GM19397 (cell line): ENCODE results near the gene UPP2.

ENCODE experiments used
- ATAC-seq: cut with Tn5 transposase; IDR thresholded peaks from one replicate; pipeline ENCODE4 v1.9.1; 2021; ENCODE audit warnings: mild to moderate bottlenecking, moderate library complexity; ENCODE audit not compliant: unreplicated experiment

The UPP2 gene

GRCh38 chr2:158103411-158104012 is 1.8 kb downstream of the UPP2 start:
- ATAC-seq: no peak

GRCh38 chr2:158104903-158105302 is 3.2 kb downstream of the UPP2 start:
- no peak for ATAC-seq

GRCh38 chr2:158112992-158113391 is 11.3 kb downstream of the UPP2 start:
- no peak for ATAC-seq

- no peak for ATAC-seq
Observed at GRCh38 chr2:158113741-158114295, 12.1 kb downstream of the UPP2 start.

- ATAC-seq: no peak
Observed at GRCh38 chr2:158114516-158114915, 12.8 kb downstream of the UPP2 start.

GRCh38 chr2:158115202-158115767 is 13.6 kb downstream of the UPP2 start:
- ATAC-seq: no peak

GRCh38 chr2:158116936-158117335 is 15.3 kb downstream of the UPP2 start:
- no peak for ATAC-seq

- no peak for ATAC-seq
Observed at GRCh38 chr2:158120102-158120501, 18.4 kb downstream of the UPP2 start.

- no peak for ATAC-seq
Observed at GRCh38 chr2:158120664-158121641, 19.3 kb downstream of the UPP2 start.

GRCh38 chr2:158124896-158125295 is 23.2 kb downstream of the UPP2 start:
- ATAC-seq: no peak

- ATAC-seq: no peak
Observed at GRCh38 chr2:158125756-158126498, 24.3 kb downstream of the UPP2 start.

- no peak for ATAC-seq
Observed at GRCh38 chr2:158127380-158127804, 25.7 kb downstream of the UPP2 start.

GRCh38 chr2:158128168-158128973 is 26.7 kb downstream of the UPP2 start:
- ATAC-seq: no peak

- no peak for ATAC-seq
Observed at GRCh38 chr2:158129037-158129436, 27.4 kb downstream of the UPP2 start.

- no peak for ATAC-seq
Observed at GRCh38 chr2:158130832-158131473, 29.3 kb downstream of the UPP2 start.

GRCh38 chr2:158131483-158131912 is 29.8 kb downstream of the UPP2 start:
- no peak for ATAC-seq

GRCh38 chr2:158131919-158132566 is 30.4 kb downstream of the UPP2 start:
- no peak for ATAC-seq

GRCh38 chr2:158134055-158134454 is 32.4 kb downstream of the UPP2 start:
- ATAC-seq: no peak

- ATAC-seq: no peak
Observed at GRCh38 chr2:158134655-158135054, 33.0 kb downstream of the UPP2 start.
